Thoracic aorta (tissue), 2 donors: ENCODE results near the gene MPPED2. TPM values are rescaled to one million over a fixed set of nuclear protein-coding genes. Genes with fewer than 3 reads are reported as not detected.

Source experiments
- ATAC-seq: fragments of 150-250 bp; one replicate; pipeline ENCODE4 v1.8.0; 2017; ENCODE audit warnings: low read depth; ENCODE audit not compliant: insufficient number of reproducible peaks, low FRiP score
- DNase-seq: peaks from one replicate; pipeline ENCODE4 v3.0.0-alpha.2; 2020; ENCODE audit warnings: low spot score
- H3K27ac ChIP-seq, 2 donors: fragments of 200-600 bp; sonication (generic); 1 replicate in 1 of 2; 2 replicates in 1 of 2; pipeline ENCODE4 v1.5.1; 2016; ENCODE audit warnings: mild to moderate bottlenecking in 2 of 2, moderate library complexity in 2 of 2
- H3K27me3 ChIP-seq: fragments of 200-600 bp; sonication (generic); replicated peaks from 2 replicates; pipeline ENCODE4 v1.6.0; 2016; ENCODE audit warnings: mild to moderate bottlenecking; ENCODE audit not compliant: insufficient read depth
- H3K36me3 ChIP-seq: fragments of 200-600 bp; sonication (generic); one replicate; pipeline ENCODE4 v1.5.1; 2016
- H3K4me1 ChIP-seq, 2 donors: fragments of 200-600 bp; sonication (generic); 1 replicate in 1 of 2; 2 replicates in 1 of 2; pipeline versions ENCODE4 v1.5.1 to v1.6.0; 2016; ENCODE audit warnings: low read depth in 2 of 2, mild to moderate bottlenecking in 1 of 2; ENCODE audit not compliant: control insufficient read depth in 1 of 2
- H3K4me3 ChIP-seq: fragments of 200-600 bp; sonication (generic); 2 replicates; pipeline ENCODE4 v1.5.1; 2016; ENCODE audit warnings: mild to moderate bottlenecking
- H3K9me3 ChIP-seq: fragments of 200-600 bp; sonication (generic); 2 replicates; pipeline ENCODE4 v1.5.1; 2016
- CTCF ChIP-seq: fragments of 200-600 bp; sonication (generic); IDR thresholded peaks from one replicate; pipeline ENCODE4 v1.5.1; 2019; ENCODE audit warnings: antibody characterized with exemption
- total RNA-seq, 2 donors: library from RNA; depleted of rRNA; stranded (reverse); fragments of >200 nt; gene quantifications; one replicate each; pipeline versions ENCODE4 v1.1.0 to v1.2.3, GENCODE V29; 2016

The MPPED2 gene
- total RNA-seq, 2 donors from 2014 or later, result 16.0 to 18.8 TPM

- H3K4me1 ChIP-seq, result peaks cover 0 to 11% of the 10 kb centered on the region in 2 donors
- H3K9me3 ChIP-seq, result no peaks in the 10 kb centered on the region
- H3K4me3 ChIP-seq, result no peak overlapping the region
- no peaks in the 10 kb centered on the region for H3K27me3 ChIP-seq
- ATAC-seq, result no peak
- DNase-seq, result no peak
- no peak for TF ChIP-seq CTCF
- no peaks in the 10 kb centered on the region for H3K36me3 ChIP-seq
- H3K27ac ChIP-seq, result no peak overlapping the region
These were observed 225.4 kb downstream of the MPPED2 start for GRCh38 chr11:30360741-30361140.
